CD14-positive monocyte (primary cell): ENCODE measurements around the gene PLCB3. TPM values are rescaled to one million over a fixed set of nuclear protein-coding genes. Genes with fewer than 3 reads are reported as not detected.

Experiments used
- DNase-seq, 3 donors: peaks; one replicate each; pipeline ENCODE4 v3.0.0-alpha.2; 2011 to 2022
- H2AFZ ChIP-seq: 2 replicates; pipeline ENCODE4 v1.6.0; 2012; ENCODE audit warnings: mild to moderate bottlenecking, low read depth, low read length, inconsistent platforms; ENCODE audit not compliant: insufficient read depth, poor library complexity, severe bottlenecking
- H3K27ac ChIP-seq, 2 donors: 1 replicate in 1 of 2; 2 replicates in 1 of 2; pipeline ENCODE4 v1.5.1; 2012 to 2013; ENCODE audit warnings: low read length in 2 of 2, control low read depth in 1 of 2, inconsistent platforms in 1 of 2, low read depth in 1 of 2, mild to moderate bottlenecking in 1 of 2
- H3K27me3 ChIP-seq, 2 donors: one replicate each; pipeline versions ENCODE4 v1.6.0 to v1.6.1; 2011 to 2013; ENCODE audit warnings: low read length in 2 of 2; ENCODE audit not compliant: control insufficient read depth in 2 of 2, insufficient read depth in 2 of 2
- H3K36me3 ChIP-seq, 2 donors: replicated peaks in 1 of 2; 1 replicate in 1 of 2; 2 replicates in 1 of 2; pipeline versions ENCODE4 v1.5.1 to v1.6.1; 2012 to 2013; ENCODE audit warnings: low read length in 2 of 2, control low read depth in 1 of 2, inconsistent platforms in 1 of 2, mild to moderate bottlenecking in 1 of 2; ENCODE audit not compliant: insufficient read depth in 2 of 2, control insufficient read depth in 1 of 2
- H3K4me1 ChIP-seq, 2 donors: 1 replicate in 1 of 2; 2 replicates in 1 of 2; pipeline versions ENCODE4 v1.5.1 to v1.6.1; 2012 to 2013; ENCODE audit warnings: low read length in 2 of 2, control low read depth in 1 of 2, inconsistent platforms in 1 of 2, mild to moderate bottlenecking in 1 of 2, moderate library complexity in 1 of 2; ENCODE audit not compliant: insufficient read depth in 2 of 2, control insufficient read depth in 1 of 2
- H3K4me2 ChIP-seq: replicated peaks from 2 replicates; pipeline ENCODE3; 2012; ENCODE audit warnings: low read length, moderate library complexity, mild to moderate bottlenecking; ENCODE audit not compliant: poor library complexity, severe bottlenecking; ENCODE audit errors: extremely low read depth
- H3K4me3 ChIP-seq, 3 experiments: fragments of 200-600 bp in 1 of 3; sonication (generic) in 1 of 3; replicated peaks in 1 of 3; 1 replicate in 2 of 3; 2 replicates in 1 of 3; pipeline ENCODE4 v1.5.1; 2011 to 2013; ENCODE audit warnings: low read length in 3 of 3, mild to moderate bottlenecking in 3 of 3, control low read depth in 2 of 3, low read depth in 2 of 3, inconsistent platforms in 1 of 3, moderate library complexity in 1 of 3
- H3K79me2 ChIP-seq: 2 replicates; pipeline ENCODE4 v1.6.0; 2012; ENCODE audit warnings: mild to moderate bottlenecking, control low read depth, inconsistent platforms, low read length, moderate library complexity; ENCODE audit not compliant: insufficient read depth
- H3K9ac ChIP-seq: 2 replicates; pipeline ENCODE4 v1.6.0; 2017; ENCODE audit warnings: low read length, mild to moderate bottlenecking; ENCODE audit not compliant: insufficient read depth, poor library complexity, severe bottlenecking
- H3K9me3 ChIP-seq, 2 donors: replicated peaks in 1 of 2; 1 replicate in 1 of 2; 2 replicates in 1 of 2; pipeline versions ENCODE4 v1.5.1 to v1.6.1; 2012 to 2013; ENCODE audit warnings: low read length in 2 of 2, control low read depth in 1 of 2; ENCODE audit not compliant: control insufficient read depth in 1 of 2, insufficient read depth in 1 of 2
- H4K20me1 ChIP-seq: 2 replicates; pipeline ENCODE4 v1.6.0; 2012; ENCODE audit warnings: mild to moderate bottlenecking, low read length, control low read depth, moderate library complexity; ENCODE audit not compliant: insufficient read depth
- H3K27ac Mint-ChIP-seq, 7 donors: one replicate each; pipeline ENCODE4 v1.8.0; 2020; ENCODE audit warnings: mild to moderate bottlenecking in 7 of 7, mixed read lengths in 7 of 7, moderate library complexity in 6 of 7, inconsistent platforms in 2 of 7
- H3K27me3 Mint-ChIP-seq, 3 donors: one replicate each; pipeline ENCODE4 v1.8.0; 2021 to 2022; ENCODE audit warnings: low read depth in 3 of 3, mild to moderate bottlenecking in 3 of 3, mixed read lengths in 3 of 3, moderate library complexity in 3 of 3, inconsistent platforms in 1 of 3
- H3K36me3 Mint-ChIP-seq, 2 donors: one replicate each; pipeline ENCODE4 v1.8.0; 2020; ENCODE audit warnings: mixed read lengths in 2 of 2, inconsistent platforms in 1 of 2, mild to moderate bottlenecking in 1 of 2
- H3K4me1 Mint-ChIP-seq: one replicate; pipeline ENCODE4 v1.8.0; 2020; ENCODE audit warnings: mild to moderate bottlenecking, mixed read lengths
- H3K4me3 Mint-ChIP-seq, 2 donors: one replicate each; pipeline ENCODE4 v1.8.0; 2020; ENCODE audit warnings: mild to moderate bottlenecking in 2 of 2, mixed read lengths in 2 of 2, moderate library complexity in 1 of 2
- H3K9me3 Mint-ChIP-seq, 7 donors: one replicate each; pipeline ENCODE4 v1.8.0; 2020 to 2022; ENCODE audit warnings: mixed read lengths in 7 of 7, mild to moderate bottlenecking in 6 of 7, moderate library complexity in 6 of 7, inconsistent platforms in 2 of 7
- CTCF ChIP-seq: fragments of 200-600 bp; IDR thresholded peaks from one replicate; pipeline ENCODE4 v1.8.0; 2022; ENCODE audit warnings: antibody characterized with exemption, mild to moderate bottlenecking
- whole genome bisulfite sequencing: methylation state at CpG from one replicate; pipeline ENCODE4 v1.1.5; 2013; ENCODE audit warnings: missing lambda C conversion rate; ENCODE audit not compliant: insufficient coverage; 5-methylcytosine and 5-hydroxymethylcytosine counted together
- intact Hi-C, 2 donors: fragments of 100-400 bp; cut with micrococcal nuclease; formaldehyde crosslinking; loops; one replicate each; pipeline versions ENCODE4 v1.15.0 to v1.15.1; 2023
- polyA plus RNA-seq, 3 donors: library from polyadenylated mRNA; depleted of rRNA in 1 of 3; unstranded in 2 of 3; stranded (reverse) in 1 of 3; fragments of 300-500 nt in 2 of 3; fragments of >200 nt in 1 of 3; fragmentation: Illumina TruSeq in 2 of 3; gene quantifications; 1 replicate in 2 of 3; 2 replicates in 1 of 3; pipeline ENCODE4 v1.2.3, GENCODE V29; 2012 to 2021

Gene PLCB3
- polyA plus RNA-seq, 3 donors: 1.1 to 17.8 (median 1.4) TPM

DNA sequence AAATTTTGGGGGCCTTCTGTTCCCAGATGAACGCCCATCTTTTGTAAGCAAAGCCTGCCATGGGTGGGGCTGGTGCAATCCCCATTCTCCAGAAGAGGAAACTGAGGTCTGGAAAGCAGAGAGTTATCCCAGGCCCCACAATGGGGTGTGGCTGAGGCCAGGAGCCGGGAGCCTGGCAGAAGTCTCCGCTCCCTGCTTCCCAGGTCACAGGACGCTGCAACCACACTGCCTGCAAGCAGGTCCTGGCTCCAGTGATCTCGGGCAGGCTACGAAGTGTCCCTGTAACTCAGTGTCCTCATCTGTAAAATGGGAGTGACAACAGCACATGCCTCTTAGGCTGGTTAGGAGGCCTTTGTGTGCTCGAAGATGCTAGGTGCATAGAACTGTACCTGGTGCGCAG, 1.7 kb downstream of the PLCB3 start:
- Mint-ChIP-seq H3K9me3 (peaks cover 0 to under 1% (median 0%) of the 10 kb centered on the region in 7 donors), H3K4me3 (peak overlapping the region; percentile 39 to 89), H3K27me3 (peaks cover 3 to 10% (median 8%) of the 10 kb centered on the region in 3 donors), H3K36me3 (peaks cover 25 to 39% of the 10 kb centered on the region in 2 donors), H3K4me1 (peaks cover 30% of the 10 kb centered on the region), H3K27ac (no peak overlapping the region)
- Histone ChIP-seq H3K79me2 (peaks cover 18% of the 10 kb centered on the region), H3K4me1 (peaks cover 25 to 39% of the 10 kb centered on the region in 2 donors), H3K9ac (no peak overlapping the region), H3K9me3 (no peaks in the 10 kb centered on the region), H3K4me2 (peak overlapping the region; percentile 98), H3K27me3 (no peaks in the 10 kb centered on the region), H3K4me3 (peak overlapping the region in 1 of 3 experiments; percentile 87), H3K36me3 (peaks cover 27 to 38% of the 10 kb centered on the region in 2 donors), H4K20me1 (peaks cover 28% of the 10 kb centered on the region), H3K27ac (no peak overlapping the region), H2AFZ (no peak overlapping the region)
- WGBS: 86% methylated on average over 7 of the region's 8 CpGs
- TF ChIP-seq CTCF: no peak
- intact Hi-C loops: loop anchor here (2.0 to 5.0 kb wide), 2 partner anchors 16 to 34 kb away; partner anchors contain the start of gene GPR137 (in 1 of the 2)
- DNase-seq: no peak

GRCh38 chr11:64253481-64253880, 2.2 kb downstream of the PLCB3 start:
- no peak overlapping the region for H3K4me3 ChIP-seq
- H3K27ac Mint-ChIP-seq: peak overlapping the region in 3 of 7 donors; percentile 26 to 50 (median 38)
- H3K4me2 ChIP-seq: peak overlapping the region; percentile 98
- no peak overlapping the region for H3K27ac ChIP-seq
- no peak overlapping the region for H3K9ac ChIP-seq
- intact Hi-C loops: loop anchor here (2.0 to 5.0 kb wide), 2 partner anchors 15 to 34 kb away; partner anchors contain the start of gene GPR137 (in 1 of the 2)
- H2AFZ ChIP-seq: no peak overlapping the region
- H3K9me3 Mint-ChIP-seq: peaks cover 0 to 1% (median 0%) of the 10 kb centered on the region in 7 donors
- TF ChIP-seq CTCF: no peak
- H3K79me2 ChIP-seq: peaks cover 18% of the 10 kb centered on the region
- H4K20me1 ChIP-seq: peaks cover 28% of the 10 kb centered on the region
- peak overlapping the region in 1 of 2 donors; percentile 43 for H3K4me3 Mint-ChIP-seq
- peaks cover 25 to 36% of the 10 kb centered on the region in 2 donors for H3K4me1 ChIP-seq
- H3K4me1 Mint-ChIP-seq: peaks cover 28% of the 10 kb centered on the region
- peaks cover 29 to 43% of the 10 kb centered on the region in 2 donors for H3K36me3 Mint-ChIP-seq
- peaks cover 31 to 42% of the 10 kb centered on the region in 2 donors for H3K36me3 ChIP-seq
- DNase-seq: no peak
- H3K27me3 ChIP-seq: no peaks in the 10 kb centered on the region
- no peaks in the 10 kb centered on the region for H3K9me3 ChIP-seq
- 78% methylated on average over 2 of the region's 5 CpGs for WGBS
- H3K27me3 Mint-ChIP-seq: peaks cover 3 to 10% (median 8%) of the 10 kb centered on the region in 3 donors
